Prostate gland (tissue), 2 donors: ENCODE results near the gene ZNF471. TPM values are rescaled to one million over a fixed set of nuclear protein-coding genes. Genes with fewer than 3 reads are reported as not detected.

Experiments
- DNase-seq: peaks from one replicate; pipeline ENCODE4 v3.0.0-alpha.2; 2019; ENCODE audit warnings: low spot score
- H3K27ac ChIP-seq, 2 donors: fragments of 200-600 bp; sonication (generic); 2 replicates each; pipeline ENCODE4 v1.5.1; 2017 to 2019
- H3K27me3 ChIP-seq: fragments of 200-600 bp; sonication (generic); replicated peaks from 2 replicates; pipeline ENCODE4 v1.5.1; 2019; ENCODE audit not compliant: insufficient read depth
- H3K36me3 ChIP-seq, 2 donors: fragments of 200-600 bp; sonication (generic); 1 replicate in 1 of 2; 2 replicates in 1 of 2; pipeline versions ENCODE4 v1.5.1 to v1.8.1; 2017 to 2019
- H3K4me1 ChIP-seq: fragments of 200-600 bp; sonication (generic); replicated peaks from 2 replicates; pipeline ENCODE4 v1.5.1; 2019
- H3K4me3 ChIP-seq, 2 donors: fragments of 200-600 bp; sonication (generic); 2 replicates each; pipeline ENCODE4 v1.5.1; 2017 to 2019
- H3K9me3 ChIP-seq: fragments of 200-600 bp; sonication (generic); 2 replicates; pipeline ENCODE4 v1.5.1; 2017
- POLR2A ChIP-seq: fragments of 450-650 bp; IDR thresholded peaks from one replicate; pipeline ENCODE4 v1.6.1; 2016; ENCODE audit warnings: antibody characterized with exemption, mild to moderate bottlenecking
- POLR2AphosphoS5 ChIP-seq: sonication (generic); formaldehyde crosslinking; IDR thresholded peaks from one replicate; pipeline ENCODE4 v1.6.1; 2017; ENCODE audit warnings: antibody characterized with exemption
- WGBS: methylation state at CpG from one replicate; pipeline ENCODE4 v1.1.5; 2018; 5-methylcytosine and 5-hydroxymethylcytosine counted together
- intact Hi-C: fragments of 100-400 bp; cut with DNase I; formaldehyde crosslinking; loops from one replicate; pipeline ENCODE4 v1.14.2; 2022
- total RNA-seq, 2 donors: library from RNA; depleted of rRNA; stranded (reverse); fragments of >200 nt; gene quantifications; one replicate each; pipeline ENCODE4 v1.1.0, GENCODE V29; 2016
- TF ChIP-seq, protein P1 (sequence below), 4 experiments: fragments of 200-600 bp in 2 of 4; fragments of 450-650 bp in 2 of 4; sonication (generic) in 2 of 4; IDR thresholded peaks; 1 replicate in 3 of 4; 2 replicates in 1 of 4; pipeline ENCODE4 v1.5.1; 2016 to 2019; ENCODE audit warnings: antibody characterized with exemption in 4 of 4, mild to moderate bottlenecking in 2 of 4, moderate library complexity in 2 of 4

The ZNF471 gene
- total RNA-seq, 2 donors from 2014 or later, result 4.9 to 8.8 TPM

DNA sequence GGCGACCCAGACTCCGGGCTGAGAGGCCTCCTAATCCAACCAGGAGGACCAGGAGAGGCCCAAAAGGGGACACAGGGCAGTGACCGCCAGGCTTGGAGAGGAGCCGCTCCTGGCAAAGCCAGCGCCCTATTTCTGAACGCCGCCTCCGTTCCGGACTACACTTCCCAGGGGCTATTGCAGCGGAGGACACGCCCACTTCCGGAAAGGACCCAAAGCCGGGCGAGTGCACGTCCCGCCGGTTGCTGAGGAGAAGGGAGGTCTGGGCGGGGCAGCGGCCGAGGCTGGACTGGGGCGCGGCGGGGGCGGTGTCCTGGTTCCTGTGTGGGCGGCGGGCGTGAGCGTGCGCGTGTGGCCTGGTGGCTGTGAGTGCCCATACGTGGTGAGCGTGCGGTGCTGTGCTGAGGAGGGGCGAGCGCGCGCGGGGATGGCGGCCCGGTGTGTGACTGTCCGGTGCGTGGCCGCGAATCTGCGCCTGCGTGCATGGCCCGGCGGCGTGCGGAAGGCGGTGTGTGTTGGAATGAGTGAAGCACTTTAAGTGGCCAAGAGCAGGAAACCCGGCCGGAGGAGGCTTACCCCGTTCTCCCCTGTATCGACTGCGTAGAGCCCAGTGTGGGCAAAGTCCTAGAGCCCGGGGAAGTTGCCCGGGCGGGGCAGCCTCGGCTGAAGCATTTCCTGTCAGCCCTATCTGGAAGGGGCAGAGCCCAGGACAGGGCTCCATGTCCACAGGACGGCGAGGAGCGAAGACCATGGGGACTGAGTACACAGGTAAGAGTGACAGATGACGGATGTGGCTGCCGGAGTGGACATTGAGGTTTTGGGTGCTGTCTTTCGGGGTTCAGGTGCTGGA lies 59.8 kb downstream of the ZNF471 start, which contains the start of gene ZNF470:
Gene ZNF470, plus strand, starts transcription at position 195 of the 847 bp plus-strand sequence. CDS start 2,844 bp downstream, outside the sequence.
- Histone ChIP-seq H3K4me3 (peak within 1 kb of the TSS; percentile 70 to 87), H3K27ac (peak within 1 kb of the TSS; percentile 69 to 78), H3K27me3 (no peaks in the 10 kb centered on the region), H3K9me3 (peaks cover 7% of the 10 kb centered on the region), H3K4me1 (no peaks in the 10 kb centered on the region), H3K36me3 (peaks cover 0 to 10% of the 10 kb centered on the region in 2 donors)
- 3% methylated on average over 52 of the region's 66 CpGs for WGBS
- intact Hi-C loops, result loop anchor here (1.0 kb wide), 1 partner anchor 29 kb away; the partner anchor contains the start of gene ZFP28
- peak; percentile 95 for DNase-seq
- TF ChIP-seq POLR2A (peak; percentile 9), POLR2AphosphoS5 (peak; percentile 94)
- TF ChIP-seq, protein P1, sequence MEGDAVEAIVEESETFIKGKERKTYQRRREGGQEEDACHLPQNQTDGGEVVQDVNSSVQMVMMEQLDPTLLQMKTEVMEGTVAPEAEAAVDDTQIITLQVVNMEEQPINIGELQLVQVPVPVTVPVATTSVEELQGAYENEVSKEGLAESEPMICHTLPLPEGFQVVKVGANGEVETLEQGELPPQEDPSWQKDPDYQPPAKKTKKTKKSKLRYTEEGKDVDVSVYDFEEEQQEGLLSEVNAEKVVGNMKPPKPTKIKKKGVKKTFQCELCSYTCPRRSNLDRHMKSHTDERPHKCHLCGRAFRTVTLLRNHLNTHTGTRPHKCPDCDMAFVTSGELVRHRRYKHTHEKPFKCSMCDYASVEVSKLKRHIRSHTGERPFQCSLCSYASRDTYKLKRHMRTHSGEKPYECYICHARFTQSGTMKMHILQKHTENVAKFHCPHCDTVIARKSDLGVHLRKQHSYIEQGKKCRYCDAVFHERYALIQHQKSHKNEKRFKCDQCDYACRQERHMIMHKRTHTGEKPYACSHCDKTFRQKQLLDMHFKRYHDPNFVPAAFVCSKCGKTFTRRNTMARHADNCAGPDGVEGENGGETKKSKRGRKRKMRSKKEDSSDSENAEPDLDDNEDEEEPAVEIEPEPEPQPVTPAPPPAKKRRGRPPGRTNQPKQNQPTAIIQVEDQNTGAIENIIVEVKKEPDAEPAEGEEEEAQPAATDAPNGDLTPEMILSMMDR (IDR thresholded peaks at IDR 0.05), result no peak

DNA sequence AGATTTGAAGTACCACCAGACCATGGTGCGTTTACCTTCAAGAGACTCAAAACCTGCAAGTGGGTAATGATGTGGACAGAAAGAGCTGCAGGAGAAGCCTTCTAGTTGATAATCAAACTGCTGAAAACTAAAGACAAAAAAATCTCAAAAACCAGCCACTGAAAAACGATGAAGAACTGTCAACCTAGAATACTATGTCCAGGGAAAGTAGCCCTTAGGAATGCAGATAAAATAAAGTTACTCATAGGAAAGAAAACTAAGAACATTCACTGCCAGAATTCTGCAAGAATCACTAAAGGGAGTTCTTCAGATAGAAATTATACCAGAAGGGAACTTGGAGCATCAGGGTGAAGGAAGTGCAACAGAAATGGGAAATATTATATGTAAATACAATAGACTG lies 64.9 kb downstream of the ZNF471 start:
- TF ChIP-seq POLR2A (no peak), POLR2AphosphoS5 (no peak)
- TF ChIP-seq, protein P1 (IDR thresholded peaks at IDR 0.05), result no peak
- DNase-seq, result no peak
- intact Hi-C loops, result no loop called here
- Histone ChIP-seq H3K36me3 (peaks cover 7 to 18% of the 10 kb centered on the region in 2 donors), H3K9me3 (no peaks in the 10 kb centered on the region), H3K27ac (no peak overlapping the region), H3K4me1 (no peaks in the 10 kb centered on the region), H3K27me3 (no peaks in the 10 kb centered on the region), H3K4me3 (no peak overlapping the region)
- WGBS, result 50% methylated on average over 2 of the region's 2 CpGs

DNA sequence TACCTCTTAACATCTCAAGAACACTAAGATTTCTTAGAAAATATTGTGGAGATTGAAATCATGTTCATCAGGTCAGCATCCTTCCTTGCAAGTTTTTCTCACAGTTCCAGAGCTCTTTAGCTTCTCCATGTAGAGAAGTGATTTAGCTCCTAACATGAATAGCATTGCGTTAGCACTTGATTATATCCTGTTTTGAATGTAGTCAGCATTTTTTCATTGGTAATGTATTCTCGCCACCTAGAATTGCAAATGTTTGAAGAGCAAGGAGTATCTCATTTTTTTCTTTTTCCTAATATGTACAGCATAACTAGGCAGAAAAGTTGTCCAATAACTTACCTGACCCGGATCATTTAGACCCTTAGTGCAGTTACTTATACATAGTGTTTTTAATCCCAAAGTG lies 66.3 kb downstream of the ZNF471 start:
- H3K4me1 ChIP-seq, result no peaks in the 10 kb centered on the region
- over 99% methylated on average over 3 of the region's 3 CpGs for WGBS
- DNase-seq, result no peak
- no peak overlapping the region for H3K27ac ChIP-seq
- no peak overlapping the region for H3K4me3 ChIP-seq
- peaks cover 9% of the 10 kb centered on the region for H3K9me3 ChIP-seq
- intact Hi-C loops, result no loop called here
- no peaks in the 10 kb centered on the region for H3K27me3 ChIP-seq
- TF ChIP-seq POLR2AphosphoS5 (no peak), POLR2A (no peak)
- H3K36me3 ChIP-seq, result peaks cover 7 to 18% of the 10 kb centered on the region in 2 donors

DNA sequence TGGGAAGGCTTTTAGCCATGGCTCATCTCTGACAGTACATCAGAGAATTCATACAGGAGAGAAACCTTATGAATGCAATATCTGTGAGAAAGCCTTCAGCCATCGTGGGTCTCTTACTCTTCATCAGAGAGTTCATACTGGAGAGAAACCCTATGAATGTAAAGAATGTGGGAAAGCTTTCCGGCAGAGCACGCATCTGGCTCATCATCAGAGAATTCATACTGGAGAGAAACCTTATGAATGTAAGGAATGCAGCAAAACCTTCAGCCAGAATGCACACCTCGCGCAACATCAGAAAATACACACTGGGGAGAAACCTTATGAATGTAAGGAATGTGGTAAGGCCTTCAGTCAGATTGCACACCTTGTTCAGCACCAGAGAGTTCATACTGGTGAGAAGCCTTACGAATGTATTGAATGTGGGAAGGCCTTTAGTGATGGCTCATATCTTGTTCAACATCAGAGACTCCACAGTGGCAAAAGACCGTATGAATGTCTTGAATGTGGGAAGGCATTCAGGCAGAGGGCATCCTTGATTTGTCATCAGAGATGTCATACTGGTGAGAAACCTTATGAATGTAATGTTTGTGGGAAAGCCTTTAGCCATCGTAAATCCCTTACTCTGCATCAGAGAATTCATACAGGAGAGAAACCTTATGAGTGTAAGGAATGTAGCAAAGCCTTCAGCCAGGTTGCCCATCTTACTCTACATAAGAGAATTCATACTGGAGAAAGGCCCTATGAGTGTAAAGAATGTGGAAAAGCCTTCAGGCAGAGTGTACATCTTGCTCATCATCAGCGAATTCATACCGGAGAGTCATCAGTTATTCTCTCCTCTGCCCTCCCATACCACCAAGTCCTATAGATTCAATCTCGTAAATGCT lies 70.3 kb downstream of the ZNF471 start:
- peaks cover 7 to 8% of the 10 kb centered on the region in 2 donors for H3K36me3 ChIP-seq

More for the DNA sequence above, 70.3 kb downstream of the ZNF471 start:
- DNase-seq, result no peak
- no peak overlapping the region for H3K4me3 ChIP-seq
- H3K27me3 ChIP-seq, result no peaks in the 10 kb centered on the region
- TF ChIP-seq, protein P1 (IDR thresholded peaks at IDR 0.05), result no peak
- TF ChIP-seq POLR2AphosphoS5 (no peak), POLR2A (no peak)
- WGBS, result 97% methylated on average over 11 of the region's 11 CpGs
- no peaks in the 10 kb centered on the region for H3K4me1 ChIP-seq
- no peak overlapping the region for H3K27ac ChIP-seq
- peaks cover 9% of the 10 kb centered on the region for H3K9me3 ChIP-seq
- intact Hi-C loops, result no loop called here

Other genes starting within 250 kb of the ZNF471 start
- gene EDDM13, start 235.1 kb upstream of the ZNF471 start, total RNA-seq, result not detected
- gene ZSCAN5A, start 193.0 kb upstream of the ZNF471 start, total RNA-seq, result 10 to 100 TPM; 13.3 to 21.9 TPM
- 10 to 100 TPM in 1 of 2 donors, 1 to 10 TPM in 1; 6.4 to 12.4 TPM for gene ZNF582, start 114.3 kb upstream of the ZNF471 start, total RNA-seq
- gene ZNF583, start 103.5 kb upstream of the ZNF471 start, total RNA-seq, result 1 to 10 TPM; 3.6 to 5.2 TPM
- 1 to 10 TPM; 5.5 to 7.6 TPM for gene ZNF667, start 30.5 kb upstream of the ZNF471 start, total RNA-seq
- 10 to 100 TPM in 1 of 2 donors, 1 to 10 TPM in 1; 3.7 to 17.8 TPM for gene ZFP28, start 31.1 kb downstream of the ZNF471 start, total RNA-seq
- gene ZNF470, start 59.6 kb downstream of the ZNF471 start, total RNA-seq, result 1 to 10 TPM; 5.7 to 6.3 TPM
- gene ZNF71, start 87.4 kb downstream of the ZNF471 start, total RNA-seq, result 10 to 100 TPM; 10.3 to 19.7 TPM
- not detected for gene SMIM17, start 135.3 kb downstream of the ZNF471 start, total RNA-seq
- gene ZNF835, start 163.9 kb downstream of the ZNF471 start, total RNA-seq, result 1 to 10 TPM; 2.5 to 4.5 TPM